ENCODE results near the gene TBC1D24.

GRCh38 chr16:2490190-2491105 lies 15.5 kb downstream of the TBC1D24 start:
- TF ChIP-seq CTCF (IDR thresholded peaks at IDR 0.05; ENCODE audit: low read depth, low read length), result no peak
- no peak for TF ChIP-seq EZH2phosphoT487 (IDR thresholded peaks at IDR 0.05; ENCODE audit: low read depth)
